Upper lobe of right lung (tissue), 1 donor: ENCODE measurements around the gene NEUROG2. TPM values are rescaled to one million over a fixed set of nuclear protein-coding genes. Genes with fewer than 3 reads are reported as not detected.

Source experiments
- ATAC-seq: fragments of 200-7000 bp; cut with Tn5 transposase; one replicate; pipeline ENCODE4 v1.9.1; 2020; ENCODE audit warnings: mild to moderate bottlenecking, moderate library complexity
- DNase-seq: peaks from one replicate; pipeline ENCODE4 v3.0.0-alpha.2; 2020
- H3K27ac ChIP-seq: fragments of 200-600 bp; one replicate; pipeline ENCODE4 v1.8.0; 2022
- H3K27me3 ChIP-seq: fragments of 200-600 bp; one replicate; pipeline ENCODE4 v1.8.0; 2022; ENCODE audit warnings: mild to moderate bottlenecking
- H3K36me3 ChIP-seq: fragments of 200-600 bp; one replicate; pipeline ENCODE4 v1.8.0; 2022
- H3K4me1 ChIP-seq: fragments of 200-600 bp; one replicate; pipeline ENCODE4 v1.8.0; 2022
- H3K4me3 ChIP-seq: fragments of 200-600 bp; one replicate; pipeline ENCODE4 v1.8.0; 2022; ENCODE audit warnings: mild to moderate bottlenecking
- H3K9me3 ChIP-seq: fragments of 200-600 bp; one replicate; pipeline ENCODE4 v1.8.0; 2022
- CTCF ChIP-seq: fragments of 200-600 bp; IDR thresholded peaks from one replicate; pipeline ENCODE4 v1.8.0; 2022; ENCODE audit warnings: antibody characterized with exemption
- intact Hi-C: fragments of 100-400 bp; cut with DNase I; formaldehyde crosslinking; loops from one replicate; pipeline ENCODE4 v1.11.0; 2022
- total RNA-seq: library from RNA; stranded (reverse); fragmentation: NEBNext Ultra II Directional; extraction: Animal tissue kit (Norgen Biotek cat#: 25700); gene quantifications from one replicate; pipeline ENCODE4 v1.2.1, GENCODE V29; 2021
- donor health status: DM: no; HTN: yes; CAD: no; lungs with severe emphysema.

The NEUROG2 gene
- total RNA-seq, 1 donor from 2014 or later: not detected

DNA sequence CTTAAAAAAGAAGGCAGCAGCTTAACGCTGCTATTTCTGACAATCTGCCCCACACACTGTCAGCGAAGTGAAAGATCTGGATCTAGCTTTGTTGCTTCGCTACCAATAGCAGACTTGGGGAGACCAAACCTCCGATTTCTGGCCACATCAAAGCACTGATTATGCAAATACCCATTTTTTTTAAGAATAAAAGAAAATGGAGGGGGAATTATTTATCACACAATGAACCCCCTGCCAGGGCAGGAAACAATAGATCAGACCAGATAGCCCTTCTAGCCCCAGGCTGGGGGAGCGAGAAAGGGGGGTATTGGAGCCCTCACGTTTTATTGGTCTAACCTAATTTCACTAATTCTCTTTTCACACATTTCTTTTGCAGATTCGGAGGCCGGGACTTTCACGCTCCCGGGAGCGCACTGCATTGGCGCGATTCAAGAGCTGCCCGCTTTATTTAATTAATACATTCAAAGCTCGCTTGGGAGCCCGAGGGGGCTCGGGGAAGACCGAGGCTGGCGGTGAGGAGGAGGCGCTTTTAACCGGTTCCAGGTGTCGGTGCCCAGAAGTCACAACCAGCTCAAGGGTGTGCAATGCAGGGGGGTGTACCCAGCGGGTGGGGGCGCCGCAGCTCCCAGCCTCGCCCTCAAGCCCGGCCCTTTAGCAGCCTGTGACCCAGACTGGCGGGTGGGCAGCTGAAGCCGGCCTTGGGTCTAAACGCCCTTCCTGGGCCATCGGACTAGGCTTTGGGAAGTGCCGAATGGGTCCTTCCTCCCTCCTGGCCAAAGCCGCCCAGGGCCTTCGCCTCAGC lies 5.5 kb downstream of the NEUROG2 start:
- peaks cover 32% of the 10 kb centered on the region for H3K4me1 ChIP-seq
- no peaks in the 10 kb centered on the region for H3K9me3 ChIP-seq
- DNase-seq: no peak
- no peak overlapping the region for H3K4me3 ChIP-seq
- TF ChIP-seq CTCF: no peak
- peaks cover 98% of the 10 kb centered on the region for H3K27me3 ChIP-seq
- H3K27ac ChIP-seq: no peak overlapping the region
- intact Hi-C loops: no loop called here
- H3K36me3 ChIP-seq: no peaks in the 10 kb centered on the region
- no peak for ATAC-seq

GRCh38 chr4:112509243-112510141 lies 6.5 kb downstream of the NEUROG2 start:
- H3K27ac ChIP-seq: no peak overlapping the region
- H3K27me3 ChIP-seq: peaks cover 98% of the 10 kb centered on the region
- H3K9me3 ChIP-seq: no peaks in the 10 kb centered on the region
- no peak for TF ChIP-seq CTCF
- ATAC-seq (no peak), DNase-seq (no peak)
- H3K4me3 ChIP-seq: no peak overlapping the region
- H3K4me1 ChIP-seq: peaks cover 26% of the 10 kb centered on the region
- intact Hi-C loops: no loop called here
- H3K36me3 ChIP-seq: no peaks in the 10 kb centered on the region

DNA sequence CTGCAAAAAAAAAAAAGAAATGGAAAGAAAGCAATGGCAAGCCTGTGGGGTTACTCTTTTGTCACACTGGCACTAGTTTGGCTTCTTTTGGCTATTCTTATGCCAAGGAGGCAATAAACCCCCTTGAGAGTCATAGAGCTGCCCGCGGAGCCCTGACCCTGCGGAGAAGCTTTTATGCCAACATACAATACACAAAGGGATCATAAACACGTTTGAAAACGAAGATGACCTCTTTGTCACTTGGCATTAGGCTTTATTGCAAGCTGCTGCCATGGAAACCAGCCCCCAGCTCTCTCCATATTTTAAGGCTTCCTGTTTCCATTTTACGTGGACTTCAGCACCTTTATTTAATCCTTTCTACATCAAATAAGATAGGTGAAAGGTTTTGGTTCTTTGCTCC lies 7.6 kb downstream of the NEUROG2 start:
- no peak for TF ChIP-seq CTCF
- peaks cover 87% of the 10 kb centered on the region for H3K27me3 ChIP-seq
- no peak for ATAC-seq

DNA sequence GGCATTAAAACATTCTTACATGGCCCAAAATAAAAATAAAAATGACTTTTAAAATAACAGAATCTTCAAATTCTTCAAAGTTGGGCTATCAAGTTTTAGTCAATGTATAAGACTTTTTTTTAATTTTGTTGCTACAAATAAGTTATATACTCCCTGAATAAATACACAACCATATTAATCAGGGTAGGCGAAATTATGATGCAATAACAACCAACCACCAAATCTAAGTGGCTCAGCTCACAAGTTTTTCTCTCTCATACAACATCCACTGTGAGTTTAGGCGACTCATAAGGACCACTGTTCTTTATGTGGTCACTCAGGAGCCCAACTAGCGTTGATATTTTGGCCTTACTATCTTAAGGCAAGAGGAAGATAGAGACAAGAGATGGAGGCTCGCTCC lies 11.2 kb downstream of the NEUROG2 start:
- ATAC-seq: no peak
- Histone ChIP-seq H3K27me3 (peaks cover 64% of the 10 kb centered on the region), H3K4me1 (peaks cover 8% of the 10 kb centered on the region), H3K36me3 (no peaks in the 10 kb centered on the region), H3K4me3 (no peak overlapping the region), H3K9me3 (no peaks in the 10 kb centered on the region), H3K27ac (no peak overlapping the region)
- intact Hi-C loops: no loop called here
- DNase-seq: no peak
- no peak for TF ChIP-seq CTCF

More for the DNA sequence above, 7.6 kb downstream of the NEUROG2 start:
- Histone ChIP-seq H3K9me3 (no peaks in the 10 kb centered on the region), H3K4me1 (peaks cover 24% of the 10 kb centered on the region), H3K27ac (no peak overlapping the region), H3K4me3 (no peak overlapping the region), H3K36me3 (no peaks in the 10 kb centered on the region)
- no peak for DNase-seq
- intact Hi-C loops: no loop called here

- intact Hi-C loops: no loop called here
- Histone ChIP-seq H3K27ac (no peak overlapping the region), H3K4me3 (no peak overlapping the region), H3K27me3 (peaks cover 45% of the 10 kb centered on the region), H3K9me3 (no peaks in the 10 kb centered on the region), H3K4me1 (no peaks in the 10 kb centered on the region), H3K36me3 (no peaks in the 10 kb centered on the region)
- no peak for TF ChIP-seq CTCF
- ATAC-seq: no peak
- DNase-seq: no peak
Observed at GRCh38 chr4:112502871-112503270, 13.1 kb downstream of the NEUROG2 start.
